KMS-11 (cell line): ENCODE measurements around the gene DLGAP1.

Source experiments
- H2AFZ ChIP-seq: fragments of 200-600 bp; sonication (generic); 2 replicates; pipeline ENCODE4 v1.6.1; 2016; ENCODE audit warnings: antibody characterized with exemption, mixed run types, low read depth
- H3K27ac ChIP-seq: fragments of 200-600 bp; sonication (generic); 2 replicates; pipeline ENCODE4 v1.6.1; 2016; ENCODE audit warnings: mild to moderate bottlenecking, mixed run types
- H3K27me3 ChIP-seq: fragments of 200-600 bp; sonication (generic); 2 replicates; pipeline ENCODE4 v1.6.1; 2017; ENCODE audit warnings: mild to moderate bottlenecking, low read depth, mixed run types, moderate library complexity; ENCODE audit not compliant: insufficient read depth
- H3K36me3 ChIP-seq: fragments of 200-600 bp; sonication (generic); 2 replicates; pipeline ENCODE4 v1.6.1; 2017; ENCODE audit warnings: mild to moderate bottlenecking, mixed run types; ENCODE audit not compliant: insufficient read depth
- H3K4me1 ChIP-seq: fragments of 200-600 bp; sonication (generic); 2 replicates; pipeline ENCODE4 v1.6.1; 2016; ENCODE audit warnings: mild to moderate bottlenecking, low read depth, mixed run types; ENCODE audit not compliant: poor library complexity, severe bottlenecking
- H3K4me2 ChIP-seq: fragments of 200-600 bp; sonication (generic); 2 replicates; pipeline ENCODE4 v1.7.0; 2016; ENCODE audit warnings: mild to moderate bottlenecking, mixed run types
- H3K4me3 ChIP-seq: fragments of 200-600 bp; sonication (generic); IDR thresholded peaks from 2 replicates; pipeline ENCODE4 v1.6.1; 2017; ENCODE audit warnings: low read depth, low read length, mixed read lengths; ENCODE audit not compliant: insufficient read depth
- H3K79me2 ChIP-seq: fragments of 200-600 bp; sonication (generic); 2 replicates; pipeline ENCODE4 v1.6.1; 2016; ENCODE audit warnings: low read depth, mixed run types; ENCODE audit not compliant: insufficient read depth
- H3K9ac ChIP-seq: fragments of 200-600 bp; sonication (generic); 2 replicates; pipeline ENCODE4 v1.6.1; 2016; ENCODE audit warnings: mild to moderate bottlenecking, mixed run types
- H4K20me1 ChIP-seq: fragments of 200-600 bp; sonication (generic); 2 replicates; pipeline ENCODE4 v1.6.1; 2016; ENCODE audit warnings: mild to moderate bottlenecking, mixed run types; ENCODE audit not compliant: insufficient read depth
- TF ChIP-seq, protein P1 (sequence below): fragments of 200-600 bp; sonication (generic); conservative IDR thresholded peaks from 2 replicates; pipeline ENCODE4 v1.6.1; 2017; ENCODE audit warnings: low read depth, mild to moderate bottlenecking, antibody characterized with exemption, low read length, moderate library complexity, mixed read lengths

The DLGAP1 gene

DNA sequence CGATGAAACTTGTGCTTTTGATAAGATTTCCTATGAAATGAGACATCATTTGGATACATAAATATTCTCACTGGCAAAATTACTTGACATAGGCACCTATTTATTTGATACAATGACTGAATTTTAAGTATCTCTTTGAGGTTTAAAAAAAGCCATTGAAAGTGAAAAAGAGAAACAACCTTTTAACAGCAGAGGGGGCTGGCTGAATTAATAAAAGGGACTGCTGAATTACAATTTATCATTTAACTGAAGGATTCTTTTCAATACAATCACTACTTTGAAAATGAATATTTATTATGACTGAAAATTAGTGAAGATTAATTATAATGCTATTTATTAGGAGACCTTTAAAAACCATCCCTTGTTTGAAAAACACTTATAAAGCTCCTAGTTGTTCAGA, 335.3 kb downstream of the DLGAP1 start:
- H3K4me2 ChIP-seq = no peak overlapping the region
- TF ChIP-seq, protein P1, sequence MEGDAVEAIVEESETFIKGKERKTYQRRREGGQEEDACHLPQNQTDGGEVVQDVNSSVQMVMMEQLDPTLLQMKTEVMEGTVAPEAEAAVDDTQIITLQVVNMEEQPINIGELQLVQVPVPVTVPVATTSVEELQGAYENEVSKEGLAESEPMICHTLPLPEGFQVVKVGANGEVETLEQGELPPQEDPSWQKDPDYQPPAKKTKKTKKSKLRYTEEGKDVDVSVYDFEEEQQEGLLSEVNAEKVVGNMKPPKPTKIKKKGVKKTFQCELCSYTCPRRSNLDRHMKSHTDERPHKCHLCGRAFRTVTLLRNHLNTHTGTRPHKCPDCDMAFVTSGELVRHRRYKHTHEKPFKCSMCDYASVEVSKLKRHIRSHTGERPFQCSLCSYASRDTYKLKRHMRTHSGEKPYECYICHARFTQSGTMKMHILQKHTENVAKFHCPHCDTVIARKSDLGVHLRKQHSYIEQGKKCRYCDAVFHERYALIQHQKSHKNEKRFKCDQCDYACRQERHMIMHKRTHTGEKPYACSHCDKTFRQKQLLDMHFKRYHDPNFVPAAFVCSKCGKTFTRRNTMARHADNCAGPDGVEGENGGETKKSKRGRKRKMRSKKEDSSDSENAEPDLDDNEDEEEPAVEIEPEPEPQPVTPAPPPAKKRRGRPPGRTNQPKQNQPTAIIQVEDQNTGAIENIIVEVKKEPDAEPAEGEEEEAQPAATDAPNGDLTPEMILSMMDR = no peak
- H3K4me3 ChIP-seq = no peak overlapping the region
- H2AFZ ChIP-seq = no peak overlapping the region
- no peak overlapping the region for H3K9ac ChIP-seq
- no peaks in the 10 kb centered on the region for H3K27me3 ChIP-seq
- no peaks in the 10 kb centered on the region for H3K36me3 ChIP-seq
- no peak overlapping the region for H3K27ac ChIP-seq
- H4K20me1 ChIP-seq = no peaks in the 10 kb centered on the region
- H3K79me2 ChIP-seq = no peaks in the 10 kb centered on the region
- peaks cover 6% of the 10 kb centered on the region for H3K4me1 ChIP-seq

DNA sequence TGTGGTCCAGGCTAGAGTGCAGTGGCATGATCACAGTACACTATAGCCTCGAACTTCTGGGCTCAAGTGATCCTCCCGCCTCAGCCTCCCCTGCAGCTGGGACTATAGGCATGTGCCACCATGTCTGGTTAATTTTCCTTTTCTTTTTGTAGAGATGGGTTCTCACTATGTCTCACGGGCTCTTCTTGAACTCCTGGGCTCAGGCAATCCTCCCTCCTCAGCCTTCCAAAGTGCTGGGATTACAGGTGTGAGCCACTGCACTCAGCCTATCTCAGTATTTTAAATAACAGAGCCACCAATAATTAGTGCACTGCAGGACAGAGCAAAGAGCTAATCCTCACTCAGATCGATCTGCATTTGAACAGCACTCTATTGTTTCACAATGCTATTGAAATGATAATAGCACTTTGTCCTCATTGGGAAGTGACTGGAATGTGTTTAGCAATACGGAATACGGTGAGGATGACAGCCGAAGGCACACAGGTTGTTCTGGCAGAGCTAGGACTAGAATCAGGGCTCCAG, 335.9 kb downstream of the DLGAP1 start:
- TF ChIP-seq, protein P1 = no peak
- no peak overlapping the region for H2AFZ ChIP-seq
- no peaks in the 10 kb centered on the region for H3K27me3 ChIP-seq
- H3K4me1 ChIP-seq = no peaks in the 10 kb centered on the region
- H3K27ac ChIP-seq = no peak overlapping the region
- H3K4me3 ChIP-seq = no peak overlapping the region
- no peak overlapping the region for H3K4me2 ChIP-seq
- H3K36me3 ChIP-seq = no peaks in the 10 kb centered on the region
- H4K20me1 ChIP-seq = no peaks in the 10 kb centered on the region
- H3K79me2 ChIP-seq = no peaks in the 10 kb centered on the region
- H3K9ac ChIP-seq = no peak overlapping the region

DNA sequence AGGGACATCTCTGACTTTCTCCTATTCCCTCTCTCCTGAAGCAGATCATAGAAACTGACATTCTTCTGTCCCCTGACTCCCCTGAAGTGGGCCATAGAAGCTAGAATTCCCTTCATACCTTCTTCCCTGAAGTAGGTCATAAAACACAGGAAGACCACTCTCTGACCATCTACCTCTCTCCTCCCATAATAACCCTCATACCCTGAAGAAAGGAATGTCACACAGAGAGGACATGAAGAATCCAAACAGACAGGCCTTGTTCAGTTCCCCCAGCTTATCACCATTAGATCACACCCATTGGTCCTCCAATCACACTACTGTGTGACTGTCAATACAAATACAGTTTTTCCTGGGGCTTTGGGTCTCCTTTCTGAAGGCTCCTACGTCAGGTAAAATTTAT, 347.1 kb downstream of the DLGAP1 start:
- H3K9ac ChIP-seq = no peak overlapping the region
- no peaks in the 10 kb centered on the region for H4K20me1 ChIP-seq
- H3K4me3 ChIP-seq = no peak overlapping the region
- H2AFZ ChIP-seq = no peak overlapping the region
- TF ChIP-seq, protein P1 = no peak
- no peak overlapping the region for H3K27ac ChIP-seq
- no peaks in the 10 kb centered on the region for H3K4me1 ChIP-seq
- no peaks in the 10 kb centered on the region for H3K27me3 ChIP-seq
- H3K36me3 ChIP-seq = no peaks in the 10 kb centered on the region
- H3K4me2 ChIP-seq = no peak overlapping the region
- H3K79me2 ChIP-seq = no peaks in the 10 kb centered on the region

DNA sequence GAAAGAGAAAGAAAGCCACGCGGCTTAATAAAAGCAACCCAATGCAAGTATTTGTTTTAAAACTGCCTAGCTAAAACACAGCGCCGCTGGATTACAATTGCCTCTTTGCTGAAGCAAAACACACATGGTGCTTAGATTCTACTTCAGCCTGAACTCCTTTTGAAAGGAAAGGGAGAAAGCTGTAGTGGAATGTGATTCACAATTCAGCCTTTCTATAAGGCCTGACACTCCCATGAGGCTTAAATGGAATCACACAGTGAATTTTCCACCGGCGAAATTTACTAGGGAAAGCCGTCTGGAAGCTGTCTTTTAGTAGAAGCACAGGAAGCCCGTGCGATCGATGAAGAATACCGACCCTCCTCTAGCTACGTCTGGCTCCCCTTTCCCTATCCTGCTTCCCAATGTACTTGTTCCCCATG, 348.0 kb downstream of the DLGAP1 start:
- H3K4me1 ChIP-seq = no peaks in the 10 kb centered on the region
- H2AFZ ChIP-seq = no peak overlapping the region
- H3K27me3 ChIP-seq = no peaks in the 10 kb centered on the region
- H3K27ac ChIP-seq = no peak overlapping the region
- H3K79me2 ChIP-seq = no peaks in the 10 kb centered on the region
- no peak overlapping the region for H3K4me3 ChIP-seq
- no peak overlapping the region for H3K9ac ChIP-seq
- no peaks in the 10 kb centered on the region for H4K20me1 ChIP-seq
- TF ChIP-seq, protein P1 = no peak
- no peaks in the 10 kb centered on the region for H3K36me3 ChIP-seq
- H3K4me2 ChIP-seq = no peak overlapping the region
